Activated T-cell treated with anti-CD3 and anti-CD28 coated beads, Interleukin-2, amount 50 U/mL, for 24 hours (primary cell): Measurements from ENCODE around the gene PXMP4.

ENCODE experiments used
- DNase-seq: peaks from one replicate; pipeline ENCODE4 v3.0.0-alpha.2; 2020
- H3K27ac Mint-ChIP-seq: 2 replicates; pipeline ENCODE4 v1.8.0; 2020; ENCODE audit warnings: mild to moderate bottlenecking, mixed read lengths
- H3K27me3 Mint-ChIP-seq: 2 replicates; pipeline ENCODE4 v1.8.0; 2020; ENCODE audit warnings: mixed read lengths
- H3K36me3 Mint-ChIP-seq: 2 replicates; pipeline ENCODE4 v1.8.0; 2020; ENCODE audit warnings: low read depth, mixed read lengths
- H3K4me1 Mint-ChIP-seq: 2 replicates; pipeline ENCODE4 v1.8.0; 2020; ENCODE audit warnings: low read depth, mixed read lengths
- H3K4me3 Mint-ChIP-seq: 2 replicates; pipeline ENCODE4 v1.8.0; 2020; ENCODE audit warnings: mild to moderate bottlenecking, moderate library complexity, mixed read lengths
- H3K9me3 Mint-ChIP-seq: 2 replicates; pipeline ENCODE4 v1.8.0; 2020; ENCODE audit warnings: mixed read lengths

Gene PXMP4

GRCh38 chr20:33686984-33687366, 33.1 kb downstream of the PXMP4 start:
- Mint-ChIP-seq H3K9me3 (no peaks in the 10 kb centered on the region), H3K4me3 (peak overlapping the region; percentile 59), H3K36me3 (peaks cover 34% of the 10 kb centered on the region), H3K27ac (peak overlapping the region; percentile 83), H3K27me3 (no peaks in the 10 kb centered on the region), H3K4me1 (peaks cover 71% of the 10 kb centered on the region)
- peak; percentile 32 for DNase-seq

GRCh38 chr20:33686100-33686983, 33.8 kb downstream of the PXMP4 start, which contains the start of gene E2F1:
E2F1 (minus strand) TSS chr20:33686385; CDS start chr20:33686264, 121 bp downstream.
- Mint-ChIP-seq H3K4me3 (peak within 1 kb of the TSS; percentile 92), H3K27me3 (no peaks in the 10 kb centered on the region), H3K4me1 (peaks cover 76% of the 10 kb centered on the region), H3K9me3 (no peaks in the 10 kb centered on the region), H3K27ac (peak within 1 kb of the TSS; percentile 95), H3K36me3 (peaks cover 39% of the 10 kb centered on the region)
- DNase-seq = peak; percentile 98

GRCh38 chr20:33685328-33686099, 34.6 kb downstream of the PXMP4 start:
- peak overlapping the region; percentile 95 for H3K27ac Mint-ChIP-seq
- no peaks in the 10 kb centered on the region for H3K9me3 Mint-ChIP-seq
- peaks cover 79% of the 10 kb centered on the region for H3K4me1 Mint-ChIP-seq
- H3K4me3 Mint-ChIP-seq = peak overlapping the region; percentile 92
- no peaks in the 10 kb centered on the region for H3K27me3 Mint-ChIP-seq
- peaks cover 46% of the 10 kb centered on the region for H3K36me3 Mint-ChIP-seq
- DNase-seq = peak; percentile 82

GRCh38 chr20:33684533-33685327, 35.4 kb downstream of the PXMP4 start:
- peak; percentile 30 for DNase-seq
- Mint-ChIP-seq H3K4me3 (peak overlapping the region; percentile 92), H3K27me3 (no peaks in the 10 kb centered on the region), H3K36me3 (peaks cover 54% of the 10 kb centered on the region), H3K27ac (peak overlapping the region; percentile 95), H3K4me1 (peaks cover 81% of the 10 kb centered on the region), H3K9me3 (no peaks in the 10 kb centered on the region)

- H3K4me3 Mint-ChIP-seq = peak overlapping the region; percentile 41
- H3K27ac Mint-ChIP-seq = peak overlapping the region; percentile 84
- peaks cover 82% of the 10 kb centered on the region for H3K36me3 Mint-ChIP-seq
Observed at GRCh38 chr20:33681728-33682353, 38.3 kb downstream of the PXMP4 start.

GRCh38 chr20:33681288-33681687, 38.8 kb downstream of the PXMP4 start:
- Mint-ChIP-seq H3K4me3 (no peak overlapping the region), H3K9me3 (no peaks in the 10 kb centered on the region), H3K4me1 (peaks cover 68% of the 10 kb centered on the region), H3K36me3 (peaks cover 87% of the 10 kb centered on the region), H3K27me3 (no peaks in the 10 kb centered on the region), H3K27ac (peak overlapping the region; percentile 84)
- no peak for DNase-seq

More at GRCh38 chr20:33681728-33682353, 38.3 kb downstream of the PXMP4 start:
- no peak for DNase-seq
- H3K4me1 Mint-ChIP-seq = peaks cover 72% of the 10 kb centered on the region
- no peaks in the 10 kb centered on the region for H3K27me3 Mint-ChIP-seq
- H3K9me3 Mint-ChIP-seq = no peaks in the 10 kb centered on the region

- peaks cover 68% of the 10 kb centered on the region for H3K4me1 Mint-ChIP-seq
Observed at GRCh38 chr20:33680686-33681085, 39.4 kb downstream of the PXMP4 start.

GRCh38 chr20:33679758-33680485, 40.2 kb downstream of the PXMP4 start:
- peaks cover 94% of the 10 kb centered on the region for H3K36me3 Mint-ChIP-seq
- no peaks in the 10 kb centered on the region for H3K27me3 Mint-ChIP-seq
- H3K9me3 Mint-ChIP-seq = no peaks in the 10 kb centered on the region
- H3K27ac Mint-ChIP-seq = peak overlapping the region; percentile 89
- H3K4me3 Mint-ChIP-seq = peak overlapping the region; percentile 4
- peak; percentile 57 for DNase-seq
- peaks cover 68% of the 10 kb centered on the region for H3K4me1 Mint-ChIP-seq

More at GRCh38 chr20:33680686-33681085, 39.4 kb downstream of the PXMP4 start:
- H3K27me3 Mint-ChIP-seq = no peaks in the 10 kb centered on the region
- peaks cover 93% of the 10 kb centered on the region for H3K36me3 Mint-ChIP-seq
- no peaks in the 10 kb centered on the region for H3K9me3 Mint-ChIP-seq
- no peak for DNase-seq
- no peak overlapping the region for H3K4me3 Mint-ChIP-seq
- peak overlapping the region; percentile 76 for H3K27ac Mint-ChIP-seq

GRCh38 chr20:33677991-33678702, 42.0 kb downstream of the PXMP4 start:
- peaks cover 68% of the 10 kb centered on the region for H3K4me1 Mint-ChIP-seq
- no peak overlapping the region for H3K4me3 Mint-ChIP-seq
- peaks cover 80% of the 10 kb centered on the region for H3K36me3 Mint-ChIP-seq
- no peak for DNase-seq
- no peaks in the 10 kb centered on the region for H3K27me3 Mint-ChIP-seq
- H3K9me3 Mint-ChIP-seq = no peaks in the 10 kb centered on the region
- H3K27ac Mint-ChIP-seq = no peak overlapping the region

GRCh38 chr20:33676652-33677645, 43.2 kb downstream of the PXMP4 start:
- Mint-ChIP-seq H3K4me1 (peaks cover 63% of the 10 kb centered on the region), H3K36me3 (peaks cover 68% of the 10 kb centered on the region), H3K27ac (no peak overlapping the region), H3K27me3 (no peaks in the 10 kb centered on the region), H3K9me3 (no peaks in the 10 kb centered on the region), H3K4me3 (no peak overlapping the region)
- DNase-seq = no peak

- H3K4me3 Mint-ChIP-seq = no peak overlapping the region
Observed at GRCh38 chr20:33676121-33676520, 44.0 kb downstream of the PXMP4 start.

More at GRCh38 chr20:33676121-33676520, 44.0 kb downstream of the PXMP4 start:
- Mint-ChIP-seq H3K9me3 (no peaks in the 10 kb centered on the region), H3K4me1 (peaks cover 56% of the 10 kb centered on the region), H3K27ac (peak overlapping the region; percentile 22), H3K27me3 (no peaks in the 10 kb centered on the region), H3K36me3 (peaks cover 64% of the 10 kb centered on the region)
- no peak for DNase-seq
